Body of pancreas (tissue), 4 donors: ENCODE measurements around the gene SEMA7A. TPM values are rescaled to one million over a fixed set of nuclear protein-coding genes. Genes with fewer than 3 reads are reported as not detected.

ENCODE experiments used
- ATAC-seq: fragments of 150-250 bp; one replicate; pipeline ENCODE4 v1.9.1; 2016
- DNase-seq, 4 donors: peaks; one replicate each; pipeline ENCODE4 v3.0.0-alpha.2; 2019
- H3K27ac ChIP-seq, 4 donors: fragments of 200-600 bp; sonication (generic); 1 replicate in 3 of 4; 2 replicates in 1 of 4; pipeline versions ENCODE4 v1.5.1 to v1.6.1; 2016 to 2019; ENCODE audit warnings: mild to moderate bottlenecking in 1 of 4, mixed read lengths in 1 of 4, moderate library complexity in 1 of 4
- H3K27me3 ChIP-seq, 2 donors: fragments of 200-600 bp; sonication (generic); one replicate each; pipeline ENCODE4 v1.6.0; 2016; ENCODE audit warnings: mild to moderate bottlenecking in 1 of 2
- H3K36me3 ChIP-seq, 2 donors: fragments of 200-600 bp; sonication (generic); replicated peaks in 1 of 2; 2 replicates each; pipeline ENCODE4 v1.5.1; 2016; ENCODE audit warnings: low read depth in 2 of 2; ENCODE audit not compliant: insufficient read depth in 1 of 2
- H3K4me1 ChIP-seq: fragments of 200-600 bp; sonication (generic); one replicate; pipeline ENCODE4 v1.6.0; 2016
- H3K4me3 ChIP-seq, 2 donors: fragments of 200-600 bp; sonication (generic); 1 replicate in 1 of 2; 2 replicates in 1 of 2; pipeline ENCODE4 v1.5.1; 2016 to 2019
- H3K9me3 ChIP-seq, 3 donors: fragments of 200-600 bp; sonication (generic); 1 replicate in 2 of 3; 2 replicates in 1 of 3; pipeline ENCODE4 v1.5.1; 2016
- CTCF ChIP-seq, 7 experiments: fragments of 450-650 bp in 4 of 7; fragments of 200-600 bp in 3 of 7; sonication (generic) in 3 of 7; IDR thresholded peaks; one replicate each; pipeline ENCODE4 v1.5.1; 2016 to 2019; ENCODE audit warnings: antibody characterized with exemption in 7 of 7
- POLR2A ChIP-seq, 3 donors: fragments of 450-650 bp; IDR thresholded peaks; one replicate each; pipeline ENCODE4 v1.6.1; 2016; ENCODE audit warnings: antibody characterized with exemption in 3 of 3, mild to moderate bottlenecking in 2 of 3
- WGBS, 2 donors: methylation state at CpG; one replicate each; pipeline ENCODE4 v1.1.5; 2017; 5-methylcytosine and 5-hydroxymethylcytosine counted together
- intact Hi-C: fragments of 100-400 bp; cut with DNase I; formaldehyde crosslinking; loops from one replicate; pipeline ENCODE4 v1.15.1; 2023
- total RNA-seq, 2 donors: library from RNA; depleted of rRNA; stranded (reverse); fragments of >200 nt; gene quantifications; one replicate each; pipeline ENCODE4 v1.1.0, GENCODE V29; 2016

The SEMA7A gene
- total RNA-seq, 2 donors from 2014 or later, result 0.33 to 0.52 TPM

GRCh38 chr15:74417670-74418069 lies 16.1 kb downstream of the SEMA7A start:
- Histone ChIP-seq H3K36me3 (no peaks in the 10 kb centered on the region), H3K27me3 (no peaks in the 10 kb centered on the region), H3K9me3 (no peaks in the 10 kb centered on the region), H3K4me1 (no peaks in the 10 kb centered on the region), H3K4me3 (no peak overlapping the region), H3K27ac (no peak overlapping the region)
- TF ChIP-seq CTCF (IDR thresholded peaks at IDR 0.05) (no peak), POLR2A (IDR thresholded peaks at IDR 0.05) (no peak)
- DNase-seq (no peak), ATAC-seq (no peak)
- intact Hi-C loops, result no loop called here
- 73 to 93% methylated on average over 5 to 9 of the region's 9 CpGs for WGBS, 2 donors

GRCh38 chr15:74417225-74417624 lies 16.5 kb downstream of the SEMA7A start:
- H3K36me3 ChIP-seq, result no peaks in the 10 kb centered on the region
- intact Hi-C loops, result no loop called here
- no peak overlapping the region for H3K4me3 ChIP-seq
- 85 to 87% methylated on average over 10 to 13 of the region's 13 CpGs for WGBS, 2 donors
- no peaks in the 10 kb centered on the region for H3K27me3 ChIP-seq
- no peak for ATAC-seq
- DNase-seq, result no peak
- H3K27ac ChIP-seq, result no peak overlapping the region
- TF ChIP-seq POLR2A (IDR thresholded peaks at IDR 0.05), result no peak
- TF ChIP-seq CTCF (IDR thresholded peaks at IDR 0.05), result no peak
- H3K4me1 ChIP-seq, result no peaks in the 10 kb centered on the region
- no peaks in the 10 kb centered on the region for H3K9me3 ChIP-seq

- Histone ChIP-seq H3K27ac (no peak overlapping the region), H3K4me3 (no peak overlapping the region), H3K36me3 (no peaks in the 10 kb centered on the region), H3K27me3 (no peaks in the 10 kb centered on the region), H3K9me3 (no peaks in the 10 kb centered on the region), H3K4me1 (no peaks in the 10 kb centered on the region)
- intact Hi-C loops, result no loop called here
- TF ChIP-seq CTCF (IDR thresholded peaks at IDR 0.05), result no peak
- TF ChIP-seq POLR2A (IDR thresholded peaks at IDR 0.05), result no peak
- no peak for DNase-seq
- WGBS, 2 donors, result 81 to 82% methylated on average over 14 to 19 of the region's 19 CpGs
- ATAC-seq, result no peak
Measured at GRCh38 chr15:74415966-74416916, 17.5 kb downstream of the SEMA7A start.

- ATAC-seq, result no peak
- DNase-seq, result no peak
- TF ChIP-seq CTCF (IDR thresholded peaks at IDR 0.05), result no peak
- no peak for TF ChIP-seq POLR2A (IDR thresholded peaks at IDR 0.05)
- Histone ChIP-seq H3K4me3 (no peak overlapping the region), H3K4me1 (no peaks in the 10 kb centered on the region), H3K36me3 (no peaks in the 10 kb centered on the region), H3K27me3 (no peaks in the 10 kb centered on the region), H3K27ac (no peak overlapping the region), H3K9me3 (no peaks in the 10 kb centered on the region)
- WGBS, 2 donors, result 93 to 95% methylated on average over 11 to 12 of the region's 12 CpGs
- intact Hi-C loops, result no loop called here
Measured at GRCh38 chr15:74414603-74415338, 19.0 kb downstream of the SEMA7A start.
